Measurements from ENCODE around the gene RACK1.
A peak's percentile ranks its signal among the peaks of the same experiment; 100 is the strongest.
"Not testable (repeated sequence)": the region's sequence is repeated elsewhere in the genome, so short reads cannot be mapped to it uniquely, and the experiment has no call there.

- not testable (repeated sequence) for TF ChIP-seq POLR2A (IDR thresholded peaks at IDR 0.05; ENCODE audit: low read depth)
- peak in 1 of 3 experiments; percentile 35 for TF ChIP-seq CTCF (IDR thresholded peaks at IDR 0.05)
Measured at GRCh38 chr5:181283841-181284755, 40.4 kb upstream of the RACK1 start.

All from esophagus muscularis mucosa (tissue), 3 donors.